IMR-90 (cell line): ENCODE results near the gene SPEG. TPM values are rescaled to one million over a fixed set of nuclear protein-coding genes. Genes with fewer than 3 reads are reported as not detected.
A peak's percentile ranks its signal among the peaks of the same experiment; 100 is the strongest.

Source experiments
- ATAC-seq: fragments of 200-7000 bp; cut with Tn5 transposase; 2 replicates; pipeline ENCODE4 v1.9.1; 2020; ENCODE audit warnings: low read depth, mild to moderate bottlenecking, moderate library complexity
- BruUV-seq: library from RNA; stranded (reverse); fragments of 400-500 nt; replicated peaks from 2 replicates; lab custom pipeline; 2021; lab: Mats Ljungman, UMichigan
- CTCF ChIA-PET: fragments of 300-600 bp; formaldehyde crosslinking; extraction: SDS; loops from one replicate; lab custom pipeline; 2021; ENCODE audit warnings: antibody characterized with exemption; lab: Yijun Ruan, JAX
- POLR2A ChIA-PET: fragments of 300-600 bp; sonication (Branson Sonifier 250); formaldehyde crosslinking; loops from one replicate; lab custom pipeline; 2022; ENCODE audit warnings: antibody characterized with exemption; ENCODE audit not compliant: unreplicated experiment; lab: Charles Lee
- DNase-seq: peaks from one replicate; pipeline ENCODE4 v3.0.0; 2013
- H2AFZ ChIP-seq: replicated peaks from 2 replicates; pipeline ENCODE3; 2013; ENCODE audit warnings: low read length, mild to moderate bottlenecking; ENCODE audit not compliant: poor library complexity
- H2AK5ac ChIP-seq: 2 replicates; pipeline ENCODE4 v1.6.1; 2013; ENCODE audit warnings: low read depth, low read length, inconsistent platforms
- H2AK9ac ChIP-seq: replicated peaks from 2 replicates; pipeline ENCODE3; 2013; ENCODE audit warnings: mild to moderate bottlenecking, low read depth, low read length, moderate library complexity; ENCODE audit not compliant: poor library complexity
- H2BK120ac ChIP-seq: 2 replicates; pipeline ENCODE4 v1.6.1; 2013; ENCODE audit warnings: low read depth, low read length, inconsistent platforms
- H2BK15ac ChIP-seq: 3 replicates; pipeline ENCODE4 v1.6.1; 2013; ENCODE audit warnings: low read depth, low read length, inconsistent platforms
- H2BK20ac ChIP-seq: 2 replicates; pipeline ENCODE4 v1.6.1; 2013; ENCODE audit warnings: low read depth, mild to moderate bottlenecking, inconsistent platforms, low read length, moderate library complexity
- H2BK5ac ChIP-seq: 2 replicates; pipeline ENCODE4 v1.6.1; 2013; ENCODE audit warnings: mild to moderate bottlenecking, low read depth, low read length, inconsistent platforms; ENCODE audit not compliant: poor library complexity, severe bottlenecking
- H3K14ac ChIP-seq: replicated peaks from 2 replicates; pipeline ENCODE4 v1.6.1; 2013; ENCODE audit warnings: low read depth, low read length, inconsistent platforms
- H3K18ac ChIP-seq: 2 replicates; pipeline ENCODE4 v1.6.1; 2013; ENCODE audit warnings: low read depth, low read length, control low read depth
- H3K23ac ChIP-seq: 2 replicates; pipeline ENCODE4 v1.6.1; 2013; ENCODE audit warnings: low read depth, low read length, inconsistent platforms
- H3K27ac ChIP-seq: 2 replicates; pipeline ENCODE4 v1.5.1; 2013; ENCODE audit warnings: mild to moderate bottlenecking, control low read depth, low read length; ENCODE audit not compliant: insufficient read depth
- H3K27me3 ChIP-seq: 2 replicates; pipeline ENCODE4 v1.6.1; 2013; ENCODE audit warnings: low read length; ENCODE audit not compliant: control insufficient read depth, insufficient read depth
- H3K36me3 ChIP-seq: 2 replicates; pipeline ENCODE4 v1.6.1; 2013; ENCODE audit warnings: low read length, mixed read lengths; ENCODE audit not compliant: control insufficient read depth, insufficient read depth
- H3K4ac ChIP-seq: 2 replicates; pipeline ENCODE4 v1.6.1; 2013; ENCODE audit warnings: low read depth, low read length, inconsistent platforms
- H3K4me1 ChIP-seq: 2 replicates; pipeline ENCODE4 v1.6.1; 2013; ENCODE audit warnings: low read length, mixed read lengths; ENCODE audit not compliant: control insufficient read depth, insufficient read depth
- H3K4me2 ChIP-seq: 2 replicates; pipeline ENCODE4 v1.6.1; 2013; ENCODE audit warnings: low read depth, mild to moderate bottlenecking, control low read depth, low read length, moderate library complexity
- H3K4me3 ChIP-seq: 2 replicates; pipeline ENCODE4 v1.5.1; 2013; ENCODE audit warnings: low read depth, mild to moderate bottlenecking, control low read depth, low read length, moderate library complexity; ENCODE audit not compliant: insufficient read depth
- H3K56ac ChIP-seq: 2 replicates; pipeline ENCODE4 v1.6.1; 2013; ENCODE audit warnings: low read length, inconsistent platforms; ENCODE audit not compliant: insufficient read depth; ENCODE audit errors: extremely low read depth
- H3K79me1 ChIP-seq, 2 experiments: 2 replicates each; pipeline ENCODE4 v1.6.1; 2013; ENCODE audit warnings: low read length in 2 of 2, inconsistent platforms in 1 of 2, low read depth in 1 of 2
- H3K9ac ChIP-seq: 2 replicates; pipeline ENCODE4 v1.6.1; 2013; ENCODE audit warnings: low read depth, low read length, control low read depth
- H3K9me1 ChIP-seq: 2 replicates; pipeline ENCODE4 v1.6.1; 2013; ENCODE audit warnings: low read length, inconsistent platforms; ENCODE audit not compliant: insufficient read depth
- H3K9me3 ChIP-seq: 2 replicates; pipeline ENCODE4 v1.6.1; 2013; ENCODE audit warnings: low read length; ENCODE audit not compliant: control insufficient read depth, insufficient read depth
- H4K20me1 ChIP-seq: 2 replicates; pipeline ENCODE4 v1.6.1; 2013; ENCODE audit warnings: low read length, inconsistent platforms; ENCODE audit not compliant: insufficient read depth
- H4K5ac ChIP-seq: 2 replicates; pipeline ENCODE4 v1.6.1; 2013; ENCODE audit warnings: mild to moderate bottlenecking, low read depth, low read length, control low read depth
- H4K8ac ChIP-seq, 2 experiments: 2 replicates each; pipeline ENCODE4 v1.6.1; 2013; ENCODE audit warnings: low read depth in 2 of 2, low read length in 2 of 2, control low read depth in 1 of 2, inconsistent platforms in 1 of 2
- H4K91ac ChIP-seq: 2 replicates; pipeline ENCODE4 v1.6.1; 2013; ENCODE audit warnings: low read depth, low read length, inconsistent platforms; ENCODE audit not compliant: insufficient read depth
- BHLHE40 ChIP-seq: fragments of 150-350 bp; IDR thresholded peaks from 2 replicates; pipeline ENCODE4 v1.6.1; 2016; ENCODE audit warnings: mild to moderate bottlenecking, low read depth, low read length
- CEBPB ChIP-seq: IDR thresholded peaks from 2 replicates; pipeline ENCODE4 v1.6.1; 2012; ENCODE audit warnings: low read depth, low read length, improper control_type of control experiment
- CHD1 ChIP-seq: IDR thresholded peaks from 2 replicates; pipeline ENCODE4 v1.6.1; 2012; ENCODE audit warnings: low read depth, low read length, improper control_type of control experiment
- CTCF ChIP-seq: conservative IDR thresholded peaks from 2 replicates; pipeline ENCODE4 v1.5.1; 2012; ENCODE audit warnings: mild to moderate bottlenecking, low read depth, low read length, improper control_type of control experiment
- ELK1 ChIP-seq: fragments of 150-350 bp; IDR thresholded peaks from 2 replicates; pipeline ENCODE4 v1.6.1; 2016; ENCODE audit warnings: low read depth, mild to moderate bottlenecking, low read length, moderate library complexity, borderline replicate concordance
- FOS ChIP-seq: fragments of 150-350 bp; IDR thresholded peaks from 2 replicates; pipeline ENCODE4 v1.6.1; 2016; ENCODE audit warnings: low read depth, low read length
- MAFK ChIP-seq: IDR thresholded peaks from 2 replicates; pipeline ENCODE4 v1.6.1; 2012; ENCODE audit warnings: low read depth, low read length, improper control_type of control experiment
- MAZ ChIP-seq: IDR thresholded peaks from 2 replicates; pipeline ENCODE4 v1.6.1; 2012; ENCODE audit warnings: low read depth, mild to moderate bottlenecking, low read length, improper control_type of control experiment, moderate library complexity, borderline replicate concordance
- MXI1 ChIP-seq: IDR thresholded peaks from 2 replicates; pipeline ENCODE4 v1.6.1; 2012; ENCODE audit warnings: low read depth, mild to moderate bottlenecking, low read length, moderate library complexity, borderline replicate concordance
- NFE2L2 ChIP-seq: fragments of 150-350 bp; IDR thresholded peaks from 2 replicates; pipeline ENCODE4 v1.6.1; 2016; ENCODE audit warnings: low read depth, mild to moderate bottlenecking, low read length
- RAD21 ChIP-seq: IDR thresholded peaks from 2 replicates; pipeline ENCODE4 v1.6.1; 2012; ENCODE audit warnings: low read length, improper control_type of control experiment
- RCOR1 ChIP-seq: IDR thresholded peaks from 2 replicates; pipeline ENCODE4 v1.6.1; 2012; ENCODE audit warnings: mild to moderate bottlenecking, low read length, improper control_type of control experiment; ENCODE audit not compliant: insufficient replicate concordance
- RFX5 ChIP-seq: IDR thresholded peaks from 2 replicates; pipeline ENCODE4 v1.8.0; 2012; ENCODE audit warnings: low read depth, mild to moderate bottlenecking, low read length, moderate library complexity
- SMC3 ChIP-seq: fragments of 150-350 bp; IDR thresholded peaks from 2 replicates; pipeline ENCODE4 v1.6.1; 2016; ENCODE audit warnings: low read depth, mild to moderate bottlenecking, antibody characterized with exemption, low read length, moderate library complexity
- WGBS, 2 experiments: methylation state at CpG; one replicate each; pipeline versions ENCODE4 v1.1.5 to v1.1.7; 2013; ENCODE audit warnings: missing lambda C conversion rate in 2 of 2; ENCODE audit not compliant: insufficient read length in 1 of 2; ENCODE audit errors: extremely low coverage in 2 of 2; 5-methylcytosine and 5-hydroxymethylcytosine counted together
- dilution Hi-C: fragments of 300-500 bp; cut with HindIII; formaldehyde crosslinking; loops from one replicate; pipeline ENCODE4 v1.14.3; 2018; ENCODE audit warnings: low sequenced_read_pairs; ENCODE audit not compliant: unreplicated experiment
- in situ Hi-C: fragments of 300-500 bp; cut with MboI; formaldehyde crosslinking; loops from 3 replicates; pipeline ENCODE4 v1.14.3; 2019; ENCODE audit warnings: low sequenced_read_pairs, inconsistent platforms, mixed read lengths
- intact Hi-C: fragments of 100-400 bp; cut with micrococcal nuclease; formaldehyde crosslinking; loops from 2 replicates; pipeline ENCODE4 v1.10.0; 2022
- polyA plus RNA-seq, 3 experiments: library from polyadenylated mRNA; depleted of rRNA; stranded (reverse); fragments of >200 nt; gene quantifications; 2 replicates each; pipeline ENCODE4 v1.2.3, GENCODE V29; 2012; ENCODE audit warnings: low replicate concordance in 1 of 3
- total RNA-seq: library from RNA; depleted of rRNA; stranded (reverse); fragments of >200 nt; gene quantifications from 2 replicates; pipeline ENCODE4 v1.2.3, GENCODE V29; 2012

Gene SPEG
- total and polyA plus RNA-seq, 2 of the 4 experiments (the other 2 are of a cell fraction): 6.8 to 81.6 TPM

GRCh38 chr2:219419012-219419324, 15.7 kb upstream of the SPEG start:
- Histone ChIP-seq H4K5ac (no peak overlapping the region), H3K9ac (no peak overlapping the region), H3K4me2 (no peak overlapping the region), H2BK15ac (no peak overlapping the region), H3K56ac (no peak overlapping the region), H3K79me1 (no peaks in the 10 kb centered on the region), H4K8ac (no peak overlapping the region), H3K9me3 (no peaks in the 10 kb centered on the region), H3K4me3 (no peak overlapping the region), H4K20me1 (no peaks in the 10 kb centered on the region), H3K23ac (no peak overlapping the region), H3K4me1 (peaks cover 7% of the 10 kb centered on the region), H2BK20ac (no peak overlapping the region), H3K14ac (no peak overlapping the region), H3K18ac (no peak overlapping the region), H3K9me1 (0 out of 2 replicates have a peak, but pooled peaks cover 5% of the 10 kb centered on the region), H3K36me3 (no peaks in the 10 kb centered on the region), H3K27me3 (peaks cover 6% of the 10 kb centered on the region), H2BK120ac (no peak overlapping the region), H2BK5ac (no peak overlapping the region), H2AFZ (peak overlapping the region; percentile 29), H3K27ac (no peak overlapping the region), H3K4ac (no peak overlapping the region), H2AK9ac (no peak overlapping the region), H2AK5ac (no peak overlapping the region), H4K91ac (no peak overlapping the region)
- BruUV-seq: no TSS peak
- ChIA-PET CTCF (no interaction called here), POLR2A (interaction anchor here (0.6 kb wide), 2 partner anchors 9 to 28 kb away, joined by 3 to 6 read pairs; no protein-coding TSS in a partner anchor)
- dilution Hi-C loops: no loop called here
- no peak for DNase-seq
- 49% methylated on average over 5 of the region's 12 CpGs; no CpG with 5 or more reads in 1 of the 2 experiments for WGBS, 2 experiments
- intact Hi-C loops: no loop called here
- in situ Hi-C loops: no loop called here
- TF ChIP-seq FOS: no peak
- TF ChIP-seq RAD21: no peak
- no peak for TF ChIP-seq CHD1
- no peak for TF ChIP-seq MAFK
- no peak for TF ChIP-seq BHLHE40
- TF ChIP-seq CEBPB: no peak
- no peak for TF ChIP-seq ELK1
- no peak for TF ChIP-seq RFX5
- TF ChIP-seq MAZ: no peak
- no peak for TF ChIP-seq RCOR1
- no peak for TF ChIP-seq SMC3
- no peak for TF ChIP-seq MXI1
- TF ChIP-seq CTCF: no peak
- no peak for TF ChIP-seq NFE2L2
- no peak for ATAC-seq
